C4-2B (cell line): ENCODE results near the gene TRIM4.

Experiments
- CTCF ChIP-seq: fragments of 450-650 bp; conservative IDR thresholded peaks from 2 replicates; pipeline ENCODE4 v1.5.1; 2017; ENCODE audit warnings: mild to moderate bottlenecking
- ZFX ChIP-seq: fragments of 450-650 bp; IDR thresholded peaks from 2 replicates; pipeline ENCODE4 v1.6.1; 2017

GRCh38 chr7:99947608-99948007 lies 28.3 kb upstream of the TRIM4 start:
- TF ChIP-seq CTCF, result no peak
- TF ChIP-seq ZFX, result no peak
